Kidney epithelial cell (primary cell): ENCODE data around the gene SDF4. TPM values are rescaled to one million over a fixed set of nuclear protein-coding genes. Genes with fewer than 3 reads are reported as not detected.

ENCODE experiments used
- DNase-seq: peaks from one replicate; pipeline ENCODE4 v3.0.0-alpha.2; 2010; ENCODE audit warnings: low read depth
- H3K27me3 ChIP-seq: 2 replicates; pipeline ENCODE4 v1.6.0; 2011; ENCODE audit warnings: low read length; ENCODE audit not compliant: control insufficient read depth, insufficient read depth
- H3K36me3 ChIP-seq: 2 replicates; pipeline ENCODE4 v1.5.1; 2011; ENCODE audit warnings: low read length; ENCODE audit not compliant: control insufficient read depth, insufficient read depth
- H3K4me3 ChIP-seq: 2 replicates; pipeline ENCODE4 v1.5.1; 2011; ENCODE audit warnings: low read depth, mild to moderate bottlenecking, control low read depth, low read length
- CTCF ChIP-seq: IDR thresholded peaks from 2 replicates; pipeline ENCODE4 v1.5.1; 2011; ENCODE audit warnings: mild to moderate bottlenecking, moderate library complexity, low read length, control low read depth, inconsistent platforms; ENCODE audit not compliant: insufficient read depth, poor library complexity, severe bottlenecking
- total RNA-seq: library from RNA; depleted of rRNA; stranded (reverse); fragments of >200 nt; gene quantifications from 2 replicates; pipeline ENCODE4 v1.2.3, GENCODE V29; 2015

The SDF4 gene
- total RNA-seq, 1 donor from 2014 or later, result 153 TPM

DNA sequence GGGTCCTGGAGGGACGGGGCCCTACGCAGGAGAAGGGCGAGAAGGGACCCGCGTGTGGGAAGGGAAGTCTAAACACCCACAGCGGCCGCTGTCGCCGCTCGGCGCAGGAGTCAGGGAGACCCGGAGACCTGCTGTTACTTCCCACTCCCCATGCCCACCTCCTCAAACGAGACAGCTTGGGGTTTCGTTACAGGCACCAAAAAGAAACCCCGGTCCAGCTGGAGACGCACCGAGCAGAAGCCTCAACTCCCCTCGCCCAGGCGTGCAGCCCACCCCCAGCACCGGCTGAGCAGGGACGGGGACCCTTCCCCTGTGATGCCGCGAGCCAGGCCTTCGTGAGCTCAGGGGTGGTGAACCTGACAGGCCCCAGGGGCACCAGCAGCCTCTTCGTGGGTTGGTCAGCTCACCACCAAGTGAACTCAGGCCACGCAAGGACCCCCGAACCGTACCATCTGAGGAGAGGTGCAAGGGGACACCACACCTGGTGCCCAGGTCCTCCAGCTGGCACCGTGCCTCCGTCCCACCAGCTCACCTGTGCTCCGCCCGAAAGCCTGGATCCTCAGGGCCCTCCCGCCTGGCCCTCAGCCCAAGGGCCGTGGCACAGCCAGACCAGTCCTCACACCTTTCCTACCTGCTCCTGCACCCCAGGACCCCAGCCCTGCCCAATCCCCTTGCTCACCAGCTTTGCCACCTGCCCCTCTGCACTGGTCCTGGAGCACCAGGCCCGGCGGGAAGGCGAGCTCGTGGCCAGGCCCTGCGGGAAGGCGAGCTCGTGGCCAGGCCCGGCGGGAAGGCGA lies 5.0 kb downstream of the SDF4 start:
- Histone ChIP-seq H3K4me3 (no peak overlapping the region), H3K27me3 (no peaks in the 10 kb centered on the region)

GRCh38 chr1:1225913-1226312 lies 5.9 kb downstream of the SDF4 start:
- no peak for TF ChIP-seq CTCF
- Histone ChIP-seq H3K36me3 (peaks cover 4% of the 10 kb centered on the region), H3K27me3 (no peaks in the 10 kb centered on the region), H3K4me3 (no peak overlapping the region)
- DNase-seq, result no peak

More for the DNA sequence above, 5.0 kb downstream of the SDF4 start:
- H3K36me3 ChIP-seq, result peaks cover 4% of the 10 kb centered on the region
- no peak for TF ChIP-seq CTCF
- no peak for DNase-seq

DNA sequence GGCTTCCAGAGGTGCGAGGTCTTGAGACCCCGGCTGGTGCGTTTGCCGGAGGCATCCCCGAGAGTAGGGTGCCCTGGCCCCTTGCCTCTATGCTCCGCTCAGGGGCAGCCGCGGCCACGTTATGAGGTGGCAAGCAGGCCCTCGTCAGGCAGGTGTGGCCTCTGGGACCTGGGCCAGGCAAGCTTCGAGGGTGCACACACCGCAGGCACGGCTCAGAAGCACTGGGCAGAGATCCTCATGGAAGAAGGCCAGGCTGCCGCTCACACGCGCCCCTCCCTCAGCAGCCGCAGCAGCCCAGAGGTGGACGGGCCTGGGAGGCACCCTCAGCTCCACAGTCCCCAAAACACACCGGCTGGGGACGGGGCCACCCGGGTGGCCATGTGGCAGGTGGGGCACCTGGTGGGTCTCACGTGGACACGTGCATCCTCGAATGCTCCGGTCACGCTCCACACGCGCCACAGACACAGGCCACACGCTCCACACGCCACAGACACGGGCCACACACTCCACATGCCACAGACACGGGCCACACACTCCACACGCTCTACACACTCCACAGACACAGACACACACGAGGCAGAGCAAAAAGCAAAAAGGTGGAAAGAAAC lies 6.5 kb downstream of the SDF4 start:
- no peak for TF ChIP-seq CTCF
- no peak for DNase-seq
- Histone ChIP-seq H3K36me3 (peaks cover 4% of the 10 kb centered on the region), H3K27me3 (no peaks in the 10 kb centered on the region), H3K4me3 (no peak overlapping the region)

DNA sequence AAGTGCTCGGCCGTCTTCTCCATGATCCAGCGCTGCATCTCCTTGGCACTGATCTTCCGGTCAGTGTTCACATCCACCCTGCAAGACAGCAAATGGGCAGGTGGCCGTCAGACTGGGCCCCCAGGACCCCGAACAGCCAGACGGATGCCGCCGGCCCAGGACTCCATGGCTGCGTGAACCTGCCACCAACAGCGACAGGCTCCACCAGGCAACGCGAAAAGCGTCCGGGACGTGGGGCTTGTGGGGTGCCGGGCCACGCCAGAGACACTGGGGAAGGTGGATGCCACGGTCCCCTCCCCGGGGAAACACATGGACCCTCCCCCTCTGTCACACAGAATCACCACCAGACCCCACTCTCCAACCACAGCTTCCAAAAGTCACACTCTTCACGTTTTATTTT lies 7.9 kb downstream of the SDF4 start:
- Histone ChIP-seq H3K4me3 (no peak overlapping the region), H3K27me3 (no peaks in the 10 kb centered on the region), H3K36me3 (peaks cover 4% of the 10 kb centered on the region)
- TF ChIP-seq CTCF, result no peak
- no peak for DNase-seq

GRCh38 chr1:1223321-1223720 lies 8.5 kb downstream of the SDF4 start:
- no peaks in the 10 kb centered on the region for H3K27me3 ChIP-seq
- H3K4me3 ChIP-seq, result no peak overlapping the region
- peaks cover 4% of the 10 kb centered on the region for H3K36me3 ChIP-seq
- no peak for DNase-seq
- TF ChIP-seq CTCF, result no peak
